ENCODE data around the gene CD82. TPM values are rescaled to one million over a fixed set of nuclear protein-coding genes. Genes with fewer than 3 reads are reported as not detected.

Gene CD82
- total RNA-seq, 1 donor from 2014 or later: 127 TPM

Other genes with a start within 250 kb of the CD82 start
- 45.5 TPM for gene TSPAN18, start 161.3 kb downstream of the CD82 start, total RNA-seq